Fibroblast of upper back skin (primary cell): ENCODE data around the gene CDK5RAP2.
"Not testable (repeated sequence)": the region's sequence is repeated elsewhere in the genome, so short reads cannot be mapped to it uniquely, and the experiment has no call there.

Experiments used
- DNase-seq: peaks from one replicate; pipeline ENCODE4 v3.0.0-alpha.2; 2013

The CDK5RAP2 gene

DNA sequence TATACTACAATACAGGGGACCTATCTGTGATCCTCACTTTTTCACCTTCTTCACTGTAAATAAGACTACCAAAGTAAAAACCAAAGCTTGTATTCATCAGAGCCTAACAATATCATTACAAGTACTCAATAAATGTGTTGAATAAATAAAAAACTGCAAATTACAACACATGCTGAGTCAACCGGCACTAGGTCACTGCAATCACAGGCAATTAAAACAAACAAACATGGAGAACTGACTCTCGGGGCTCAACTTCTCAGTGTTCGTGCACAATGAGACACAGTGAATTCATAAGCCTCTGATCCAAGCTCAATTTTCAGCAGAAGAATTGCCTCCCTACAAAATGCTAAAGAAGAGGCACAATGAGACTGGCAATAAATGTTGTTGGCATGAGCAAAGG lies 69.2 kb downstream of the CDK5RAP2 start:
- DNase-seq = no peak

DNA sequence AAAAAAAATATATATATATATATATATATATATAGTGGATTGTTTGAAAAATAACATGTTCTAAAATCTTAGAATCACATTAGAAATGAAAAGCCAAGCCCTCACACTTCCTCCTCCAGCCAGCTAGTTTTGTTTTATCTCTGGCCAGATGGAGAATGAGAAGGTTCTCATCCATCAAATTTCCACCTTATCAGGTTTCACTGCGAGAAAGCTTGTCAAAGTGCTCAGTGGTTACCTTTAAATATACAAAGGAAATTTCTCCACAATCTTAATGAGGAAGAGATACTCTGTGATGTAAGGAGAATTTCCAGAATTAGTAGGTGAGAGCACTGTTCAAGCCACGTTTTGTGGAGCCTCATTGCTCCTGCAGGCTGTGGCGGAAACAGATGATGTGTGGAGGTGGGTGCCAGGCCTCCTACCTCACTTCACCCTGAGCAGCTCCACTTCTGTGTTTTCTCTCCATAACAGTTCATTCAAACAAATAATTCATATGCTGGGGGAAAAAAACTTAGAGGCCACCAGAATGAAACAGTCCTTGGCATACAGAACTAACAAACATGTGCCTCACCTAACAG lies 71.9 kb downstream of the CDK5RAP2 start:
- DNase-seq = no peak

DNA sequence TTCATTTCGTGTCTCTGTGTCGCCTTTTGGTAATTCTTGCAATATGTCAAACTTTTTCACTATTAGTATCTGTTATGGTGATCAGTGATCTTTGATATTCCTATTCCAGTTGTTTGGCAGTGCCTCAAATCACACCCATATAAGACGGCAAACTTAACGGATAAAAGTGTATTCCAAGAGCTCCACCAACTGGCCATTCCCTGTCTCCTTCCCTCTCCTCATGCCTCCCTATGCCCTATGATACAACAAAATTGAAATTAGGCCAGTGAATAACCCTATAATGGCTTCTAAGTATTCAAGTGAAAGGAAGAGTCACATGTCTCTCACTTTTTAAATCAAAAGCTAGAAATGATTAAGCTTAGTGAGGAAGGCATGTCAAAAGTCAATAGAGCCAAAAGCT lies 74.8 kb downstream of the CDK5RAP2 start:
- peak; percentile 4 for DNase-seq

- no peak for DNase-seq
Measured at GRCh38 chr9:120500733-120501132, 79.2 kb downstream of the CDK5RAP2 start.

- not testable (repeated sequence) for DNase-seq
Measured at GRCh38 chr9:120497865-120498264, 82.1 kb downstream of the CDK5RAP2 start.

DNA sequence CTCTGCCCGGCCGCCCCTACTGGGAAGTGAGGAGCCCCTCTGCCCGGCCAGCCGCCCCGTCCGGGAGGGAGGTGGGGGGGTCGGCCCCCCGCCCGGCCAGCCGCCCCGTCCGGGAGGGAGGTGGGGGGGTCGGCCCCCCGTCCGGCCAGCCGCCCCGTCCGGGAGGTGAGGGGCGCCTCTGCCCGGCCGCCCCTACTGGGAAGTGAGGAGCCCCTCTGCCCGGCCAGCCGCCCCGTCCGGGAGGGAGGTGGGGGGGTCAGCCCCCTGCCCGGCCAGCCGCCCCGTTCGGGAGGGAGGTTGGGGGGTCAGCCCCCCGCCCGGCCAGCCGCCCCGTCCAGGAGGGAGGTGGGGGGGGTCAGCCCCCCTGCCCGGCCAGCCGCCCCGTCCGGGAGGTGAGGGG lies 83.5 kb downstream of the CDK5RAP2 start:
- DNase-seq = not testable (repeated sequence)

GRCh38 chr9:120490888-120491595 lies 88.9 kb downstream of the CDK5RAP2 start:
- DNase-seq = no peak

GRCh38 chr9:120486835-120487234 lies 93.1 kb downstream of the CDK5RAP2 start:
- no peak for DNase-seq

DNA sequence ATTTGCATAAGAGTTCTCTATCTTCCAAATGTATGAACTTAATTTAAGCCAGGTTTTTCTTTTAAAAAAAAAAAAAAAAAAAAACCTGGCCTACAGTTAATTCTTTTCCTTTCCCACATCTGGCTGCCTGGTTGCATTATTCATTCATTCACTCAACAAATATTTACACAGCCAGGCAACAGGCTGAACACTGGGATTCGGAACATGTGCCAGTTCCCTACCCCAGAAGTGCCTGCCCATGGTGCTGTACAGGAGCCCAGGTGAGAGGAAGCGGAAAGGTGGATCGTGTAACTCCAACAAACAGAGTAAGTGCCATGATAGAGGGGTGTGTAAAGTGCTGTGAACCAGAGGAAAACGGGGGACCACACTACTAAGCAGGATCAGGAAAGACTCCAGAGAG lies 93.6 kb downstream of the CDK5RAP2 start:
- peak; percentile 6 for DNase-seq

GRCh38 chr9:120485788-120486187 lies 94.2 kb downstream of the CDK5RAP2 start:
- no peak for DNase-seq

DNA sequence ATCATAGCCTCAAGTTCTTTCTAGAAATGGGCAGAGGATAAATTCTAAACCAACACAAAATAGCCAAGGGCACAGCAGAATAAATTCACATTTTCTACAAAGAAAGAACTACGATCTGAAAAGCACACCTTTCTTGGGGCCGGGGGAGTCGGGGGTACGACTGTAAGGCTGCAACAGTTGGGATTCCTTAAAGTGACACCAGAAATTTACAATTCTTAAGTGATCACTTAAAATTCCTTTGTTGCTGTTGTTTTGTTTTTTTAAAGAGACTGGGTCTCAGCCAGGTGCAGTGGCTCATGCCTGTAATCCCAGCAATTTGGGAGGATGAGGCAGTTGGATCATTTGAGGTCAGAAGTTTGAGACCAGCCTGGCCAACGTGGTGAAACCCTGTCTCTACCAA lies 95.8 kb downstream of the CDK5RAP2 start:
- DNase-seq = no peak

DNA sequence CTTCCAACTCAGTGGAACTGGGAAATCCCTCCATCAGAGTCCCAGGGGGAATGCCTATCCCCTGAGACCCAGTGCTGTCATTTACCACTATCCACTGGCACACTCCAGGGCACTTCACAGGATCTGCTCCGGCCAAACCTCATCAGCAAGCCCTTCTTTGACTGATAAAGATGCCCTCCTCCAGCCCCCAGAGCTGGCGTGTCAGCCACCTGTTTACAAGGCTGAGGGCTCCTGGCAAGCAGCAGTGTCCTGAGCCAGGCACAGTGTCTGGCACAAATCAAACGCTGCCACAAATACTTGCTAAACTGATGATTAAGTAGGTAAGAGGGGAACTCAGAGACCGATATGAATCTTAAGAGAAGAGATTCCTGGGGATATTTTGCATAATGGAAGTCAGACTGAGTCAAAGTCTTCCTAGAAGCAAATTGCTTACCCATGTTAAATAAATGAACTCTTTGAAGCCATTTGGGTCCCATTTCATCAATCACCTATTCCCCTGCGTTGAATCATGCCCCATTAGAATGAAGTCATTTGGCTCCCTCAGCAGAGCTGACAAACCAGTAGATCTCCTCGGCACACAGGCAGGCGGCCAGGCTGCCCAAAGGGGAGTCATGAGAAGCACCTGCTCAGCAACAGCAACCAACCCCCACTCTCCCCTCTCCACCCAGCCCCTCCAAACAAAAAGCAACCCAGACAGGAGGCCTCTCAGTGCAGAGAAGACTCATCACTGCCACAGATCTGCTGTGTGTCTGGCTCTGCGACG lies 97.4 kb downstream of the CDK5RAP2 start:
- peak; percentile 17 for DNase-seq

DNA sequence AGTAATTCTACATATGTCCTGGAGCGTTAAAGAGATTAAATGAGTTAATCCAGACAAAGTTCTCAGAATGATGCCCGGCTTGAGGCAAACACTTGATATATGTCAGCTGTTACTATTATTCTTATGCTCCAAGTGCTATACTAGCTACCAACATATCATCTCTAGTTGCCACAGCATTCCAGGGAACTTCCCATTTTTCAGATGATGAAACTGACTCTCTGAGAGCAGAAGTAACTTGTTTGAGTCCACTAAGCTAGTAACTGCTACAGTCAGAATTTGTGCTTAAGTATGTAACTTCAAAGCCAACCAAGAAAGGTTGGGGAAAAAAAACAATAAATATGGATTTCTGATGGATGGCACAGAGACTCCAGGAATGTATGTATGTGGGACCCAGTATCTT lies 98.1 kb downstream of the CDK5RAP2 start:
- DNase-seq = no peak

DNA sequence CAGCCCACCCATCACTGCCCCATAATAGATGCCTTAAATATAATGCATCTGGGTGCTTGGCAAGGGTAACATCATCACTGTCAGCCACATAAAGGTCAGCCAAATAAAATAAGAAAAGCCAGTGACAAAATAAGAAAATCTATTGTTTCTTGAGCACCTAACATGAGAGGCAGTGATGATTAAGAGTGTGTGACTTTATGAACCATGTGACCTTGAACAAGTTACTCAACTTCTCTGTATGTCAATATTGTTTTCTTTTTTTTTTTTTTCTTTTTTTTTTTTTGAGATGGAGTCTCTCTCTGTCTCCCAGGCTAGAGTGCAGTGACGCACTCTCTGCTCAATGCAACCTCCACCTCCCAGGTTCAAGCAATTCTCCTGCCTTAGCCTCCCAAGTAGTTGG lies 98.7 kb downstream of the CDK5RAP2 start:
- no peak for DNase-seq

GRCh38 chr9:120480707-120481106 lies 99.3 kb downstream of the CDK5RAP2 start:
- peak; percentile 4 for DNase-seq

GRCh38 chr9:120478208-120478607 lies 101.8 kb downstream of the CDK5RAP2 start:
- DNase-seq = peak; percentile 78

- peak; percentile 95 for DNase-seq
Measured at GRCh38 chr9:120477534-120478001, 102.4 kb downstream of the CDK5RAP2 start.

GRCh38 chr9:120475341-120475740 lies 104.6 kb downstream of the CDK5RAP2 start:
- peak; percentile 86 for DNase-seq

GRCh38 chr9:120474591-120475243 lies 105.2 kb downstream of the CDK5RAP2 start:
- DNase-seq = peak; percentile 64

GRCh38 chr9:120473608-120474007 lies 106.4 kb downstream of the CDK5RAP2 start:
- no peak for DNase-seq

DNA sequence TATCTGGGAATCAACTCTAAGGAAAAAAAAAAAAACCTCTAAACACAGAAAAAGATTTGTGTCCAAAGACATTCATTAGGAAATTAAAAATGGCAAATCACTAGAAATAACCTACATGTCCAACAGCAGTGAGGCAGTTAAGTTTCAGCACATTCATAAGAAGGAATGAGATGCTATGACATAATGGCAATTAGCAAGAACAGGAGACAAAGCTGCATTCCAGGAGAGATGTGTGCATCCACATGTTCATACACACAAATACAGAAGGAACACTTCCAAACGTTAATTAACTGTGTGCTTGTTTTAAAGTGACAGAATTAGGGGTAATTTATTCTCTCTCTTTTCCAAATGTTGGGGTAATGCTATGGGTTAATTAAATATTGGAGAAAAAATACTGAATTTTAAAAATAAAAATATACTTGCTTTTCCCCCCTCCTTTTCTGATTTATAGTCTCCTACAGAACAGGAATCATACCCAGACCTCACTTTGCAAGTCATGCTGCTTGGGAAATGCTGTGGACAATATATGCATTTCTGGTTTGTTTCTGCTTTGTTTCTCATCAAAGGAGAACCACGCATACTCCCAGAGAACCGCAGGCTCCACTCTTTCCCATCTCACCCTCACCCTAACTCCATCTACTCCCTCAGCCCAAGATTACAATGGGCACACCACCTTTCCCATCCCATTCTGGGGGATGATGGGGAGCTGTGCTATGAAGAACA lies 114.1 kb downstream of the CDK5RAP2 start:
- no peak for DNase-seq

- DNase-seq = no peak
Measured at GRCh38 chr9:120464887-120465421, 115.0 kb downstream of the CDK5RAP2 start.
